ENCODE measurements around the gene RASAL2.

- TF ChIP-seq POLR2A (IDR thresholded peaks at IDR 0.05; ENCODE audit: low read depth, low read length) (no peak), POLR2AphosphoS5 (IDR thresholded peaks at IDR 0.05; ENCODE audit: low read depth, low read length) (no peak), TAF1 (IDR thresholded peaks at IDR 0.05; ENCODE audit: low read depth, low read length) (no peak), POU2F2 (IDR thresholded peaks at IDR 0.05; ENCODE audit: low read depth, low read length) (no peak), SPI1 (IDR thresholded peaks at IDR 0.05; ENCODE audit: low read depth, low read length) (no peak), PAX5 (IDR thresholded peaks at IDR 0.05; ENCODE audit: insufficient read depth, low read length, severe bottlenecking) (no peak)
Observed at GRCh38 chr1:178500936-178501554, 407.1 kb downstream of the RASAL2 start.

All from GM12891 (cell line).